Thymus (tissue), 11 donors: ENCODE measurements around the gene SOCS1. TPM values are rescaled to one million over a fixed set of nuclear protein-coding genes. Genes with fewer than 3 reads are reported as not detected.

Source experiments
- DNase-seq, 9 donors: peaks; one replicate each; pipeline ENCODE4 v3.0.0-alpha.2; 2013; ENCODE audit warnings: low spot score in 9 of 9, low read depth in 6 of 9, missing footprints in 1 of 9
- H3K27ac ChIP-seq, 2 donors: one replicate each; pipeline ENCODE4 v1.5.1; 2013; ENCODE audit warnings: control low read depth in 1 of 2, low read depth in 1 of 2, low read length in 1 of 2, mild to moderate bottlenecking in 1 of 2, moderate library complexity in 1 of 2
- H3K27me3 ChIP-seq, 2 donors: one replicate each; pipeline ENCODE4 v1.5.1; 2013; ENCODE audit warnings: low read length in 1 of 2; ENCODE audit not compliant: control insufficient read depth in 2 of 2, insufficient read depth in 1 of 2
- H3K36me3 ChIP-seq, 2 donors: one replicate each; pipeline ENCODE4 v1.5.1; 2013; ENCODE audit warnings: low read length in 1 of 2, mild to moderate bottlenecking in 1 of 2, moderate library complexity in 1 of 2; ENCODE audit not compliant: control insufficient read depth in 2 of 2, insufficient read depth in 2 of 2
- H3K4me1 ChIP-seq, 2 donors: one replicate each; pipeline ENCODE4 v1.5.1; 2013; ENCODE audit warnings: low read length in 2 of 2; ENCODE audit not compliant: control insufficient read depth in 2 of 2, insufficient read depth in 2 of 2
- H3K4me3 ChIP-seq, 2 donors: one replicate each; pipeline ENCODE4 v1.5.1; 2013; ENCODE audit warnings: low read length in 2 of 2, control low read depth in 1 of 2, mild to moderate bottlenecking in 1 of 2
- H3K9me3 ChIP-seq, 2 donors: one replicate each; pipeline ENCODE4 v1.5.1; 2013; ENCODE audit warnings: low read length in 1 of 2, mild to moderate bottlenecking in 1 of 2; ENCODE audit not compliant: control insufficient read depth in 2 of 2, insufficient read depth in 1 of 2
- WGBS: extraction: QIAGEN DNeasy Blood & Tissue Kit; methylation state at CpG from one replicate; pipeline ENCODE4 v1.1.7; 2013; 5-methylcytosine and 5-hydroxymethylcytosine counted together
- polyA plus RNA-seq: library from polyadenylated mRNA; stranded (reverse); fragments of 200-250 nt; gene quantifications from one replicate; pipeline ENCODE4 v1.2.3, GENCODE V29; 2013
- total RNA-seq: library from RNA; stranded (reverse); fragments of 120-200 nt; gene quantifications from one replicate; pipeline ENCODE4 v1.2.4, GENCODE V29; 2013
- donor health status: healthy.

Gene SOCS1
- total and polyA plus RNA-seq, 2 donors: 8.3 to 109 TPM

DNA sequence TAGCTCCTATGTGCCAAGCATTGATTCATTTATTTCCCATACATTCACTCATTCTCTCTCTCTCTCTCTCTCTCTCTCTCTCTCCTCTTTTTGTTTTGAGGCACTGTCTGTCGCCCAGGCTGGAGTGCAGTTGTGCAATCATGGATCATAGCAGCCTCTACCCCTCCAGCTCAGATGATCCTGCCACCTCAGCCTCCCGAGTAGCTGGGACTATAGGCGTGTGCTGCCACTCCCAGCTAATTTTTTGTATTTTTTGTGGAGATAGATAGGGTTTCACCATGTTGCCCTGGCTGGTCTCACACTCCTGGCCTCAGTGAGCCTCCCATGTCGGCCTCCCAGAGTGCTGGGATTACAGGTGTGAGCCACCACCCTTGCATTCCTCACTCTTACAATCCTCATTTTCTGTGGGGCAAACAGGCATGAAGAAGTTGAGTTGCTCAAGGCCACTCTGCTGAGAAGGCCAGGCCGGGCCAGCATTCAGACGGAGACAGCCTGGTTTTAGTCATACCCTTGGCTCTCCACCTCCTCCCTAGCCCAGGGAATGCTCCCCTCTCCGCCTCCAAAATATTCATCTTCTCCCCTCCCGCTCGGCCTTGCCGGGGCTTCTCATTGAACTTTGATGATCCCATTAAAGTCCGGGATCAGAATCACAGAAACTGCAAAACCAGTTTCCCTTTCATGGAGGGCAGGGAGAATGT, 21.0 kb upstream of the SOCS1 start:
- Histone ChIP-seq H3K27me3 (no peaks in the 10 kb centered on the region), H3K27ac (no peak overlapping the region), H3K9me3 (peaks cover 0 to 6% of the 10 kb centered on the region in 2 donors), H3K4me1 (peaks cover 0 to 7% of the 10 kb centered on the region in 2 donors), H3K36me3 (no peaks in the 10 kb centered on the region), H3K4me3 (no peak overlapping the region)
- WGBS: 94% methylated on average over 11 of the region's 11 CpGs
- no peak for DNase-seq

- H3K4me1 ChIP-seq: peaks cover 0 to 7% of the 10 kb centered on the region in 2 donors
- DNase-seq: no peak
- no peaks in the 10 kb centered on the region for H3K27me3 ChIP-seq
- no peaks in the 10 kb centered on the region for H3K36me3 ChIP-seq
- WGBS: 98% methylated on average over 26 of the region's 26 CpGs
- H3K9me3 ChIP-seq: peaks cover 0 to 6% of the 10 kb centered on the region in 2 donors
- H3K27ac ChIP-seq: no peak within 1 kb of the TSS
- no peak within 1 kb of the TSS for H3K4me3 ChIP-seq
Observed at GRCh38 chr16:11276143-11276895, 20.3 kb upstream of the SOCS1 start, which contains the start of gene PRM2. Gene PRM2 (minus strand): TSS chr16:11276480. CDS start chr16:11276370, 110 bp downstream.

DNA sequence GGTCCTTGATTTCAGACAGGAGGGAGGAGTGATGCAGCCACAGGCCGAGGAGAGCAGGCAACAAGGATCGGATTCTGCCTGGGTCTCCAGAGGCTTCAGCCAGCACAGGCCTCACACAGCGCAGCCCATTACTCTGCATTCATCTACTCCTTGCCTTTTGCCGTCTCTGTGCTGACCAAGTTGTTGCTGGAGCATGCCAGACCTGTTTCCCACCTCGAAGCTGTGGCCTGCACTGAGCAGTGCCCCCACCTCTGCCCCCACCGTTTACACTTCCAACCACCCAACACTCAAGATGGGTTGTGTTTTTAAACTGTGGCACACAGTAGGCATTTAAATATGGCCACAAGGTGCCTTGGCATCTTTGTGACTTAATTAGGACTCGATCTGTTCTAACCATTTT, 19.0 kb upstream of the SOCS1 start:
- Histone ChIP-seq H3K4me3 (no peak overlapping the region), H3K27me3 (no peaks in the 10 kb centered on the region), H3K36me3 (no peaks in the 10 kb centered on the region), H3K9me3 (no peaks in the 10 kb centered on the region), H3K27ac (no peak overlapping the region), H3K4me1 (peaks cover 0 to 7% of the 10 kb centered on the region in 2 donors)
- DNase-seq: no peak
- WGBS: 97% methylated on average over 7 of the region's 7 CpGs

DNA sequence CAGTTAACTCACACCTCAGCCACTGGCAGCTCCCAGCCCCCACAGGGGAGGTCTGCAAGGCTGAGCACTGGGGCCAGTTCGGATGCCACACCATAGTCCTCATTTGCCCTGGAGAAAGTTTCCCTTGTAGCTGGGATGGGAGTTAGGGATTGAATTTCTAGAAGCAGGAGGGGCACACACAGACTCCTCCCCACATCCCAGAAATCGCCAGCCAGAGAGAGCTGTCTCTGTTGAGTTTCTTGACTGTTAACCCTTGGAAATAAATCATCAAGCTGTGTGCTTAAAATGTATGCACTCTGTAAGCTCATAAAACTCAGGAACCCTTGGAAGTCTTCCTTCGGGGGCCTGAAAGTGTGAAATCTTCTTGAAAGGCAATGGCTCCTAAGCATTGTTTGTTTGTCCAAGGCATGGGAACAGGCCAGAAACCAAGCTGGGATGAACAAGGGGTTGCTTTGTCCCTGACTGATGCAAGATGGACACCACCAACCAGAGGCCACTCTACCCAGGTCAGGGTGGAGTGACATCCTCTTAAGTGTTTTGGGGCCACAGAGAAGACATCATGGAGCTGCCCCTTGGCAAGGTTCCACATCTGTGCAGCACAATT, 17.8 kb upstream of the SOCS1 start:
- DNase-seq: no peak
- H3K4me3 ChIP-seq: no peak overlapping the region
- no peaks in the 10 kb centered on the region for H3K27me3 ChIP-seq
- peaks cover 0 to under 1% of the 10 kb centered on the region in 2 donors for H3K4me1 ChIP-seq
- no peak overlapping the region for H3K27ac ChIP-seq
- WGBS: 91% methylated on average over 3 of the region's 3 CpGs
- H3K9me3 ChIP-seq: no peaks in the 10 kb centered on the region
- H3K36me3 ChIP-seq: no peaks in the 10 kb centered on the region

DNA sequence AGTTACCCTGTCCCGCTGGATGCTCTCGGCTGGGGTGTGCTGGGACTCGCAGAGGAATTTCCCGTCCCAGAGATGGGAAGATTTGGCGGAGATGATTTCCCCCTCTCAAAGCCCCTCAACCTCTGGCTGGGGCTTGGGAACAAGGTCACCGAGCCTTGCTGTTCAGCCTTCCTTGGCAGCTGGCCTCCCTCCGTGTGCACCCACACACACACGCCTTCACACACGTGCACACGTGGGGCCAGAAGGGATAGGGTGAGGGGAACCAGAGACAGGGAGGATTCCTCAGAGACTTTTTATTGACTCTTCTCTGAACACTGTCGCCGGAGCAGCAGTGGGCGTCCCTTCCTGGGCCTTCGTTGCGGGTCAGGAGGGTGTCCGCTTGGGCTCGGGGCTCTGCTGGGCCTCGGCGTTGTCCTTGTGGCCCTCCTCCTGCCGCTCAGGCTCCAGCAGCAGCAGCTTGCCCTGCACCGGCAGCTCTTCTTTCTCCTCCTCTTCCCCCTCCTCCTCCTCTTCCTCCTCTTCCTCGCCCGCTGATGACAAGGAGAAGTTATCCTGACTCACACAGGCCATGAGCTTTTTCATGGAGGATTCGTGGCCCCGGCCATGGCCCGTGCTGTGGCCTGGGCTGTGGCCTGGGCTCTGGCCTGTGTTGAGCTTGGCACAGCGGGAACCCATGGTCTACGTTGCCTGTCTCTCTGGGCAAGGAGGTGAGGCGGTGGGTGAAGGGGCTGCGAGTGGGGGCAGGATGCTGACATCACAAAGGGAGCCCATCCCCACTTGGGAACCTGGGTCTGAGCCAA, 17.1 kb upstream of the SOCS1 start, which contains the start of gene PRM3:
TSS of gene PRM3 (minus strand) at position 709 of the 800 bp plus-strand sequence. CDS start at position 675, 34 bp downstream.
- Histone ChIP-seq H3K4me1 (no peaks in the 10 kb centered on the region), H3K27ac (no peak within 1 kb of the TSS), H3K27me3 (no peaks in the 10 kb centered on the region), H3K9me3 (no peaks in the 10 kb centered on the region), H3K36me3 (no peaks in the 10 kb centered on the region), H3K4me3 (no peak within 1 kb of the TSS)
- no peak for DNase-seq
- 94% methylated on average over 30 of the region's 30 CpGs for WGBS

DNA sequence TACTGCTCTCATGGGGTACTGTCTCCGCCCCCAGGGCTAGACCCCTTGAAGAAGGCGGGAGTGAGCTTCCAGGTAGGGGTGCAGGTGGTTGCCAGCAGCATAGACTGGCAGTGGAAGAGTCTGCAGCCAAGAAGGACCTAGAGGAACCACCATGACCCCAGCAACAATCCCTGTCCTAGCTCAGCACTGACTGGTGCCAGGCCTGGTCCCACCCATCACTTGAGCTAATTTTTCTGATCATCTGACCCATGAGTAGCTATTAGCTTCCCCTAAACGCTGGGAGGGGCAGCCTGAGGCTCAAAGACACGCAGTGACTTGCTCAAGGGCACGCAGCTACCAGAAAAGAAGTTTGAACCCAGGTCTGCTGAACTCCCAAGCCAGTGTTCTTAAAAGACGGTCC, 16.5 kb upstream of the SOCS1 start:
- H3K4me1 ChIP-seq: no peaks in the 10 kb centered on the region
- 93% methylated on average over 6 of the region's 6 CpGs for WGBS
- H3K27ac ChIP-seq: no peak overlapping the region
- no peak for DNase-seq
- H3K9me3 ChIP-seq: no peaks in the 10 kb centered on the region
- no peaks in the 10 kb centered on the region for H3K36me3 ChIP-seq
- no peaks in the 10 kb centered on the region for H3K27me3 ChIP-seq
- no peak overlapping the region for H3K4me3 ChIP-seq

DNA sequence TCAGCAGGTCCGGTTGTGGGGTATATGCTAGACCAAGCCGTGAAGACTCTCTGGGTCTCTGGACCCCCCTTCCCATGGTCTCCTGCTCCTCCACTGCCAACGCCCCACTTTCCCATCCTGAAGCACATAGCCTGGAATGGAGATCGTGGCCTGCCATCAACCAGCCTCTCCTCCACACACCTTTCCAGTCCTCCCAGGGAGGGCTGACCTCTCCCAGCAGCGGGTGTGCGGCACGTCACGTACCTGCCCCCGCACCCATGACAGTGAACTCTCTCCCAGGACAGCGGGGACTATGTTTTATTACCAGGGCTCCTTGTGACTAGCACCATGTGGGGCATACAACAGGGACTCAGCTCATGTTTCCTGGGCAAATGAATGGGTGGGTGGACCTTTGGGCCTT, 15.6 kb upstream of the SOCS1 start:
- Histone ChIP-seq H3K9me3 (no peaks in the 10 kb centered on the region), H3K4me3 (no peak overlapping the region), H3K36me3 (no peaks in the 10 kb centered on the region), H3K27ac (no peak overlapping the region), H3K27me3 (no peaks in the 10 kb centered on the region), H3K4me1 (no peaks in the 10 kb centered on the region)
- no peak for DNase-seq
- 98% methylated on average over 10 of the region's 10 CpGs for WGBS

GRCh38 chr16:11270602-11271162, 14.7 kb upstream of the SOCS1 start:
- no peak for DNase-seq
- Histone ChIP-seq H3K36me3 (no peaks in the 10 kb centered on the region), H3K9me3 (no peaks in the 10 kb centered on the region), H3K4me1 (no peaks in the 10 kb centered on the region), H3K27ac (no peak overlapping the region), H3K4me3 (no peak overlapping the region), H3K27me3 (no peaks in the 10 kb centered on the region)
- 97% methylated on average over 2 of the region's 2 CpGs for WGBS
